Measurements from ENCODE around the gene IL16.
A peak's percentile ranks its signal among the peaks of the same experiment; 100 is the strongest.
"Not testable (repeated sequence)": the region's sequence is repeated elsewhere in the genome, so short reads cannot be mapped to it uniquely, and the experiment has no call there.

IL16 gene

DNA sequence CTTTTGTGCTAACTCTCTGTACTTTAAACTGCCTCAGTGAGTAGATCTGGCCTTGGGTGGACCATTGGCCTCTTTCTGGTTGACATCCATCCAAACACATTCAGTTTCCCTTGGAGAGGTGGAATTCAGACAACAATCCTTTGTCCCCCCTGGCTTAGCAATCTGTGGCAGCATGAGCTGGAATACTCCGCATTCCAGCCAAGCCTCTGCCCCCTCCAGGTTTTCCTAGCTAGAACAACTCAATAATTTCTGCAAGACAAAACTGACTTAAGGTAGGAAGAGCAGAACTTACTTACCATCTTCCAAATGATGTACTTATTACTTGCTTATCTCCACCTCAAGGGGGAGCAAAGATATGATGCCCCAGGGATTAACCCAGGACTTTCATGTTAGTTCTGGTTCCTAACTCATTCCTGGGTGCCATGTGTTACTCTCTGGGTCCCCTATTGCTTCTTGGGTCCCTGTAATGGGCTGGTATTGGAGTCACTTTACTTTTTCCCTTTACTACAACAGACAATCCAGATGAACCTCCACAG, 21.8 kb upstream of the IL16 start:
- DNase-seq: no peak

DNA sequence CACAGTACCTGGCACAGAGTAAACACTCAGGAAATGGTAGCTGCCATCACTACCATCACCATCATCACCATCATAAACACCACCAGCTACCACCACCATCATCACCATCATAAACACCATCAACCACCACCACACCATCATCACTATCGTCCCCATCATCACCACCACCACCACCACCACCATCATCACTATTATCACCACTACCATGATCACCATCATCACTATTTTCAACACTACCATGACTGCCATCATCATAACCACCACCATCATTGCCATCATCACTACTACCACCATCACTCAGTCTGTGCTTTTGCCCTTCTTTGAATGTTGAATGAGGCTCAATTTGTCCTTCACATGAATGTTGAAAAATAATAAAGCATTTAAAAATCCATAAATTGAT, 21.2 kb upstream of the IL16 start:
- no peak for DNase-seq

DNA sequence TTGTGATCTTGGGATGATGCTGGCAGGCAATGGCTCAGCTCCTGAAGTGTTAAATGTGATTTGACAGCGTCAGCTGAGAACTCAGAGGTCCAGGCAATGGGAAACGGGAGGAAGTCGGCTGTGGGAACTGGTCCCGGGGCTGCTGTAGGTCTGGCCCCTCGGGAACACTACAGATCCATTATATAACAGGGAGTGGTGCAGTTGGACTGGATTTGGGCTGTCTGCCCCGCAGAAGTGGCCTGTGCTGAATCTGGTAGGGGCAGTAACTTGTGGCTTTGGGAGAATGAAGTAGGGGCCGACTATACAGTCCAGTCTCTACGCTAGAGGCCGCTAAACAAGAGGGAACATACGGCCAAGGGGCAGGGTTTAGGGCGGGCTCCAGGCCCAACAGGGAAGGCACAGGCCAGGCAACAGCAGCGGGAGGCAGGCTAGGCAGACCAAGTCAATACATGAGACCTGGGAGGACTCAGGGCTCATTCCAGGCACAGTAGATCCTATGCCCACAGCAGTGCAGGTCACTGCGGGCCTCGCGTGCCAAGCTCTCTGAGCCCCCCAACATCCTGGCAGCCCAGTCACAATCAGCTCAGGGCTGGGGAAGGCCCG, 20.3 kb upstream of the IL16 start:
- peak; percentile 43 for DNase-seq

DNA sequence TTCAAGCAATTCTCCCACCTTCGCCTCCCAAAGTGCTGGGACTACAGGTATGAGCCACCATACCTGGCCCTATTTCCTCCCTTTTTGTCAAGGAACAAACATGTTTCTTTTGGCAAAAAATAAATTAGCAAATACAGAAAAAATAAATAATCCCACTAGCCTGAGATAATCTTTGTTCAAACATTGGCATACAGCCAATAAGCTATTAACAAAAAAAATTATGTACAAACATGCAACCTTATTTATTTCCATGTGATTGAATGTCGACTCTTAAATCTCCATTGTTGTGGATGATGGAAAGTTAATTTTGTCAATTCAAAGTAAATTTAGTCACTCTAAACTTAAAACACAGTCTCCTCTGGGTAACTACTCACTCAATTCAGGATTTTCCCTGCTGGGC, 18.3 kb upstream of the IL16 start:
- no peak for DNase-seq

DNA sequence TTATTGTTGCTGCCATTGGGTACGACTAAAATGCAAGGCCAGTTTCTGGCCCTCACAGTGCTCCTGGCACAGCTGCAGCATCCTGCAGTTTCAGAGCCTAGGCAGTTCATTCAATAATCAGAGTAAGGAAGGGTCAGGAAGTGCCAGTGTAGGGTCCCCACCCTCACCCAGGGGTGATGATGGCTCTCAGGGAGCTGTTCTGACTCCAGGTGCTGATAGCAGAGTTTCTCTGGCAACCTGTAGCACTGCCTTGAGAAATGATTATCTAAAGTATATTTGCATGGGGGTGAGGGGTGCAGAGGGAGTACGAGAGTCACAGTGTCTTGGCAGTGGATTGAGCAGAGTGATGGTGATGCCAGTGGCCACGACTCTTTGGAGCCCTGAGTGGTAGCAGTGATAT, 15.5 kb upstream of the IL16 start:
- no peak for DNase-seq

DNA sequence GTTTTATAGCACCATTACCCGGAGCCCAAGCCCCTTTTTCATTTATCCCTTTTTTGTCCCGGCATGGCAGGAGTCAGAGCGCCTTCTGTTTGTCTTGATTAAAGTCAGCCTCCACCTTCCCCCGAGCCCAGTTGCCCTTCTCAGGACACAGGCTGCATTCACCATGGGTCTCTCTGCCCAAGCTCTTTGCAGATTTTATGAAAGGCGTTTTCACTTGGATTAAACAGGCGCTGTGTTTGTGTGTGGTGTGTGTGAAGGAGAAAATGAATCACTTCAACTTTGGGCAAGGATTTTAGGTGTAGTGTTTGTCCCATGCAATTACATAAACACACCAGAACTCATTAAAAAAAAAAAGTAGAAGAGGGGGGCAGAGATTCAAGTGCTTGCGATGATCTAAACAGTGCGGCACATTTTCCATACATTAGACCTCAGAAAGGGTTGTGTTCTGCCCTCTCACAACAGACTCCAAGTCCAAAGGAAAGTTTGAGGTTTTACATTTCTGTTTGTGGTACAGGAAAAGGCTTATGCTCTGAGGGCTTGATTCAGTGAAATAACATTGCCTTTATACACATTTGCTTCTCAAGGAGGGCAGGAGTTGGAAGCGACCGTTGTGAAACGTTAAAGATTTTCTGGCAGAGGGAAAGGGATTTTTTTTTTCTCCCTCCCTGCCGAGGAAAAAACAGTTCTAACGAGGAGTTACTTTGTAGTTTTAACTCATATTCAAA, 14.5 kb upstream of the IL16 start:
- DNase-seq: peak; percentile 53

DNA sequence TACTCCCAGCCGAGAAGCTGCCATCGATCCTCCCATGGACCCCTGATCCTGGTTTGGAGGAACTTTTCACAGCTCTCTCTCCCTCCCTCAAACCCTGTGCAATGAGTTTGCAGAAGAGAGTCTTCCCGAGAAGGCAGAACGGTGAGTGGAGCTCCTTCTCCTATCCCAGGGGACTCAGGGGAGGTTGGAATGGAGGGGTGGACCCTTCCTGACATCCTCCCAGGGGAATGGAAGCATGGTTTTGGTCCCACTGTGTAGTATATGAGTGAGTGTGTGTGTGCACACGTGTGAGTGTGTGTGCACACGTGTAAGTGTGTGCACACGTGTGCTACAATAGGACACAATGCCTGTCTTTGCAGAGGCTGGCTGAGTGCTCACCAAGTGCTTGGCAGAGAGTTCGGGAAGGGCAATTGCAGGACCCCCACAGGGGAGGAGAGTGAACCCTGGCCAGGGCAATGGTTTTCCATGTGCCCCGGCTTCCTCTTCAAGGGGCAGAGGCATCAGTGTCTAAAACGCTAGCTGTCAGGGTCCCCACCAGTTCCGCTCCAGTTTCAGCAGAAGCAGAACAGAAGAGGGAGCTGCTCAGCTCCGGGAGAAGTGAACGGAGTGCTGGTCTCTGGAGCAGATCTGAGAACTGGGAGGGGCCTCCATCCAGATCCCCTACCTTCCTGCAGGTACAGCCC, 13.8 kb upstream of the IL16 start:
- no peak for DNase-seq

DNA sequence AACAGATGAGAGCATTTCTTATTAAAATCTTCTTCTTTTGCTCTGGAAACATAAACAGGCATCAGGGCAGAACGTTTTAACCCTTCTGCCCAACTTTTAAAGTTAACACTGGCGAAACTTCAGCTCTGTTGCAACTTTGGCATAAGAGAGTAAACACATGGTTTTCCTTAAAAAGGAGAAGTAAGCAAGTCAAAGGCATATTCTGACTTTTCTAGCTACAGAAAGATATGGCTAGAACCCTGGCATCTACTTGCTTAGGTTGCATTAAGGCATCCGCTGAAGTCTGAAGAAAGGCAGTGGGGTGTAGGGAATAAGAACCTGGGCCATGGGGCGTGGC, 13.3 kb upstream of the IL16 start:
- DNase-seq: no peak

DNA sequence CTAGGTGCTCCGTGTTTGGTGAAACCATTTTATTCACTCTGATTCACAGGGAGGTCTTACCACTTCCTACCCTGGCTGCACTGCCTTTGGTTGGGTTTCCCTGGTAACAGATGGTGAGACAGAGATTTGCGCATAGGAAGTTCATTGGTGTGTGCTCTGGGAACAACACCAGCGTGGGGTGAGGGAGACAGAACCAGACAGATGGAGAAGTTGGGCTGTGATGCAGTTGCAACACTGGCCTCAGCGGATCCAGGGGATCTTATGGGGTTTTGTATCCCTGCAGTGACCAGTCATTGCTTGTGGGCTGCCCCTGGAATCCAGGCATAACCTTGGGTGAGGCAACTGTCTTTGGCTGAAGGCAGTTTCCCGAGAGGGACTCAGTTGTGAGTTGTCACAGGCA, 12.5 kb upstream of the IL16 start:
- no peak for DNase-seq

DNA sequence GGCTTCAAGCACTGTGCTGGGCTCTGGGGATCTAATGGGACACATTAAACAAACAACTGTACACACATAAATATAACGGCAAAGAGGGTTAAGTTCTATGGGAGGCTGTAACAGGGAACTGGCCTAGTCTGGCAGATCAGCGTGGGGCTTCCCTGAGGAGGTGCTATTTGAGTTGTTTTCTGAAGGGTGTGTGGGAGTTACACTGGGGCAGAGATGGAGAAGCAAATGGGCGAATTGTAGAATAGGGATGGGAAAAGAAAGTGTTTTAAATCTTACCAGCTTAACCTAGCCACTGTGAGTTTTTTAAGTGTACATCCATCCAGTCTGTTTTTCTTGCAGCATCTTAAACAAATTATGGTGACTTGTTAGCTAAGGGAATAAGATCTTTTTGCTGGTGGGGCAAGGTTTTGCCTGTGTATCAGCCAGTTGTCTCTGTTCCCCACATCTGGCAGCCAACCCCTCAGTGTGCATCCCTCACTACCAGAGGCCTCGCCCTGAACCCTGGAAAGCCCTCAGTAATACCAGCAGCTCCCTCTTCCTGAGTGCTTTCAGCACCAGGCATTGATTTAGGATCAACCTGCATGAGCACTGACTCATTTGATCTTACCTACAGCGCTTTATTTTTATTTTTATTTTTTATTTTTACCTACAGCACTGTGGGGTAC, 10.9 kb upstream of the IL16 start:
- DNase-seq: no peak

DNA sequence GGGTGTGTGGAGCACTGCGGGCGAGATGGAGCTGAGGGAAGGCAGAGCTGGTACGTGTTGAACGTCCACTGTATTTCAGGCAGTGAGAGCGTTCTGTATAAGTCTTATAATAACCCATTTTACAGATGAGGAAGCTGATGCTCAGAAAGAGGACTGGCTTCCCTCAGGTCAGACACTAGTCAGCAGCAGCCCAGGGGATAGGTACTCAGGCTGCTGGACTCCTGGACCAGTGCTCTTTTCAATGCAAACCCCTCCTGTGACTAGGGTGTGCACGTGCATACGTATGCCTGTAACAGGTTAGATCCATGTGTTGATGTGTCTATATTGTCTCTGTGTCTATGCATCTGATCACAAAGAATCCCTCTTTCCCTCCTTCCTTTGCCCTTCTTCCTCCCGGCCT, 8.3 kb upstream of the IL16 start:
- no peak for DNase-seq

DNA sequence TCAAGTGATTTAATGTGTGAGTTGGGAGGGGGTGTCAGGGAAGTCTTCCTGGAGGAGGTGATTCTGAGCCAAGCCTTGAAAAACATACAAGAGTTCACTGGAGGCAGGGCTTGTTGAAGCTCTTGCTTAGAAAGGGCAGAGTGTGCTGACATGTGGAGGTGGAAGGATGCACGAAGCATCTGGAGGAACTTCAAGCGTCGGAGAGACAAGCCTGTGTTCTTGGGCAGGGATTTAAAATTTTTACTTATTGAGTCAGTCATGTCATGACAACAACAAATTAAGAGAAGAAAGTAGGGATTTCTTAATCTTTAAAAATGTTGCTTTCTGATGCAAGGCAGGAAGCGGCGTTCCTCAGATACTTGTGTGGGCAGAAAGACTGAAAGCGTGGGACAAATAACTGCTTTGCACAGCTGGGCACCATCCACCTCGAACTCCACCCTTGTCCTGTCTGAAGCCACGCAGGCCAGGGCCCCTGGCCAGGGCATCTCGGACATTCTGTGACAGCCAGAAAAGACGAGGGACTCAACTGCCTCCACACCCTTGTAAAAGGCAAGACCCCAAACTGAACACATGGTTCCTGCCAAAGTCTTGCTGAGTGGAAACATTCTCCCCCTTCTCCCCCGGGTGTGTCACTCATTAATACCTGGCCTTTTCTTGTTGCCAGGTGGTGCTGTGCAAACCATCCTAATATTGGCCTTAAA, 6.9 kb upstream of the IL16 start:
- no peak for DNase-seq

DNA sequence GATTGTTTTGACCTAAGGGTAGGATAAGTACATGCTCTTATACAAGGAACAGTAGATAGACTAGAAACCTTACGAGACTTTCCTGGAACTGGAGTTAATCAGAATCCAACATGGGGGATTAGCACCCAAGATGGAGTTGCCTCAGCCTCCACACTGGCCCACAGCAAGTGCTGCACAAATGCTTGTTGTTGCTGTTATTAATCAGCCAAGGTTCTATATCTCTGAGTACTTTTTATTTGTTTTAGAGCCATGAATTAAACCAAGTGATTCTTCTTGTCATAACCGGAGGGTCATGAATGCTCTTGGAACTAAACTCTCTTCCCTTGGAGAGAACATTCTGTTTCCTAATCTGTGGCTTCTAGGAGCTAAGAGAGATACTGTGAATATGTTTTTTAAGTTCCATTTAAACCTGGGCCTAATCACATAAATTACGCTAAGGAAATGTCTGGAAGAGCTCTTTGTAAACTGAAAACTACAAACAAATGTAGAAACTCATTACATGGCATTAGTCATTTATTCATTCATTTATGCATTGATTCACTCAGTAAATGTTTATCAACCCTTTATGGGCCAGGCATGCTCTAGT, 5.7 kb upstream of the IL16 start:
- no peak for DNase-seq

DNA sequence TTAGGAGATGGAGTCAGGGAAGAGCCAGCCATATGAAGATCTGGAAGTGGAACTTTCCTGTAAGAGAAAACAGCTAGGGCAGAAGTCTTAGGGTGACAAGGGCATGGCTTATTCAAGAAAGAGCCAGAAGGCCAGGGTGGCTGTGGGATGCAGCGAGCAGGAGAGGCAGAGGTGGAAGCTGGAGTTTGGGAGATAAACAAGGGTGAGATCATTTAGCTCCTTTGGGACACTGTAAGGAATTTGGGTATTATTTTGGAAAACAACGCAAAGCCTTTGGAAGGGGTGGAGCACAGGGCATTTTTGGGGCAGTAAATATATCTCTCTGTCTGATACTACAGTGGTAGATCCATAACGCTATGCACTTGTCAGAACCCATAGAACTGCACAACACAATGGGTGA, 5.0 kb upstream of the IL16 start:
- no peak for DNase-seq

DNA sequence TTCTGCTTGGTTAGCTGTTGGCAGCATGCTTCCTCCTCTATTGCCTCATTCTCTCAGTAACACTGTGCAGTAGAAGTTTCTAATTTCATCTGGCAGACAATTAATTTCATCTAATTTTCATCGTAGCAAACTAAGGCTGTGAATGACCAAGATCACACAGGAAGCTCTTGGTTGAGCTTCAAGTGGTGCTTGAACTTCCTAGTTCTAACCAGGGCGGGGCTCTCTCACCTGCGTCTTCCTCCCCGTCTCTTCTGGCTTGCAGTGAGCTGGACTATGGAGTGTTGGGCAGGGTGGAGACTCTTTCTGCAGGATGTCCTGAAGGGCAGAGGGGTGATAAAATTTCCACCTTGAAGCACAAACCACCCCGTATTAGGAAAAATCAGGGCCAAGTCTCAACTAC, 2.0 kb upstream of the IL16 start:
- DNase-seq: no peak

DNA sequence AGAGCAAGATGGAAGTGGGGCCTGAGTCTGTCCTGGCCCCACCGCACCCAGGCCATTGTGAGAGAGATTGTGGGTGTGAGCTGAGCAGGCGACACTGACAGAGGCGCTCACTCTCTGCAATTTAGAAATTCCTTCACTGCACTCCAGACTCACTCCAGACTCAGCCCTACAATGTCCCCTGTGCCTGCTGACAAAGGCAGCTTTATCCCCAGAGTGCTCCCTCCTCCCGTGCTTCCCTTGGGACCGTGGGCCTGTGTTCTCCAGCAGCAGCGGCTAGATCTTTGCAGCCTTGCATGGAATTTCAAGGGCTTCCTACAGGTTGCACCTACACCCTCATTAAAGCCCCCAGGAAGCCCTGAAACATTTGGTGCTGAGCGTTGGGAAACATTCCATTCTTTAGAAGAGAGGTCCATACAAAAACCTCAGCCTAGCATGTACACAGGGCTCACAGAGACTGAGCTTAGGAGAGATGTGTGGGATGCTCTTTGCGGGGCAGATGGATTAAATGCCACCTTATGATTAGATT, 1.3 kb upstream of the IL16 start:
- no peak for DNase-seq

DNA sequence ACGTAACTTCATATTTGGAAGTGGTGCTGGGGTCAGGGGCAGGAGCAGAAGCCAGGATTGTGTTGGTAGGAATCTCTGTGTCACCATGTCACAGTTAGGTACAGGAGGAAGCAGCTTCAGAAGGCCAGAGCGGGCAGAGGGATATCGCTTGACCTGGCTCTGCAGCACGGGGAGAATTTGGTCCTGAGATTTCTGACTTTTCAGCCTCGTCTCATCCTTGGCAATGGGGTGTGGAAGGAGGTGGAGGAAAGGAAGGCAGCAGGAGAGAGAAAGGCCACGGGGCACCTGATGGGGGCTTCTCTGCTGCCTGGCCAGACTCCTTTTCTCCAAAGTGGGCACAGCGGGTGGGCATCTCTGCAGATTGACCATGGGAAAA, 564 bp downstream of the IL16 start:
- no peak for DNase-seq

DNA sequence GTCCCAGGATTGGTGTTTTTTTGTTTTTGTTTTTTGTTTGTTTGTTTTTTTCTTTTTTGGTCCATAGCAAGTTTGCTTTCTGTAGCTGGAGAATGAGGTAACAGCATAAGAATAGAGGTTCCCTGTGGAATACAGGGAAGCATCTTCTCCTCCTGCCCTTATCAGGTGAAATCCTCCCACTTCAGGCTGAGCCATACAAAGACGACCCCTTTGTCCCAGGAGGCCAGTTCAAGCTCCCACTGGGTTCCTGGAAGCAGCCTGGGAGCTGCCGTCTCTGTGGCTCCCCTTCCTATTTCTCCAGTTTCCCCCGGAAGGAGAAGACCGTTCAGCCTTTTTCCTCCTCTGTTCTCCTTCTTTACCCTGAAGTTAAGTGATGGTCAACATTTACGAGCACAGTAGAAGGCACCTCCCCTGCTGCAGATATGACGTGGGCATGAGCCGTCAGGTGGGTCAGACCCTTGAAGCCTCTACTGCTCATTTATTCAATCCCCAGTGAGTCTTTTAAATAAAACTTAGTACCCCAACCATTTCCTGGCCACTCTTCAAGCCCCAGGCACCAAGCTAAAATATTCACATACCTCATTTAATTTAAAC, 1.1 kb downstream of the IL16 start:
- DNase-seq: no peak

DNA sequence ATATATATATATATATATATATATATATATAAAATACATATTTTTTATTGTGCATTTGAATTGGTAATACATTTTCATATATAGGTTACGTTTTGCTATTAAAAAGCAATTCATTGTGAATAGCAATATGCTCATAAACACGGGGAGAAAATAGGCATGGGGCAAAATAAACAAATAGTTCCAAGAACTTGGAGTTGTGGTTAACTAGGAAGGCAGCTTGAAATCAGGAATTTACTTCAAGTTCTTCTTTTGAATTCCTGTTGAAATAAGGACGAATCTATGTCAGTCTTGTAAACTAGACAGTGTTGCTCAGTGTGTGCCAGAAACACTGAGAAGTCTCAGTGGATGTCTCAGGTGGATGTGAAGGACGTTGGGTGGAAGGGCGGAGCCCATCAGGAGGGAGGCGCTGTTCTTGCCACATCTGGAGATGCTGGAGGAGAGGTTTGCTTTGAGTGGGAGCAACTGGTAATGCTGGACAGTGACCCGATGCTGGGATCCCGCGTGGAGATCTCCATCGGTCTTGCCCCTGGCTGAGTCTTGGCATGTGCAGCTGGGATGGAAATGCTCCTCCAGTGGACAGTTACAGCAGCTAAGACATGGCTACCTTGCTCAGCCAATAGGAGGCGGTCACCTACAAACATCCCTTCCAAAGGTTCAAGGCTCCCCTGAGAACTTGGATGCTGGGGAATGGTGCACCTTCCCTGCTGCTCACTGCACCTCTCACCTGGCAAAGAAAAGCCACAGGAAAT, 2.5 kb downstream of the IL16 start:
- DNase-seq: no peak

DNA sequence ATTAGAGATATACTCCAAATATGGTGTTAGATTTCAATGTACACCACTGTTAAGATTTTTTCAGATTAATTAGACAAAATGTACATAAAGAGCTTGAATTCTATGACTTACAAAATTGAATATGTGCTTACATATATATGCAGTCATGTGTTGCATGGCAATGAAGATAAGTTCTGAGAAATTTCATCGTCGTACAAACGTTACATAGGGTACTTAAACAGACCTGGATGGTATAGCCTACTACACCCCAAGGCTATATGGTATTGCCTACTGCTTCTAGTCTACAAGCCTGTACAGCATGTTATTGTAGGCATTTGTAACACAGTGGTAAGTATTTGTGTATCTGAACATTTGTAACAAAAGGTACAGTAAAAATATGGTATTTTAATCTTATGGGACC, 9.3 kb downstream of the IL16 start:
- no peak for DNase-seq

DNA sequence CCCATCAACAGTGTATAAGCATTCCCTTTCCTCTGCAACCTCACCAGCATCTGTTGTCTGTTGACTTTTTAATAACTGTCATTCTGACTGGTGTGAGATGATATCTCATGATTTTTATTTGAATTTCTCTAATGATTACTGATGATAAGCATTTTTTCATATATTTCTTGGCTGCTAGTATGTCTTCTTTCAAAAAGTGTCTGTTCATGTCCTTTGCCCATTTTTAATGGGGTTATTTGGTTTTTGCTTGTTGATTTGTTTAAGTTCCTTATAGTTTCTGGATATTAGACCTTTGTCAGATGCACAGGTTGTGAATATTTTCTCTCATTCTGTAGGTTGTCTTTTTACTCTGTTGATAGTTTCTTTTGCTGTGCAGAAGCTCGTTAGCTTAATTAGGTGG, 11.3 kb downstream of the IL16 start:
- not testable (repeated sequence) for DNase-seq
